ENCODE results near the gene DEUP1. TPM values are rescaled to one million over a fixed set of nuclear protein-coding genes. Genes with fewer than 3 reads are reported as not detected.
"Not testable (repeated sequence)": the region's sequence is repeated elsewhere in the genome, so short reads cannot be mapped to it uniquely, and the experiment has no call there.

DEUP1 gene
- total and polyA plus RNA-seq, 7 donors = 0.03 TPM; not detected in 6

DNA sequence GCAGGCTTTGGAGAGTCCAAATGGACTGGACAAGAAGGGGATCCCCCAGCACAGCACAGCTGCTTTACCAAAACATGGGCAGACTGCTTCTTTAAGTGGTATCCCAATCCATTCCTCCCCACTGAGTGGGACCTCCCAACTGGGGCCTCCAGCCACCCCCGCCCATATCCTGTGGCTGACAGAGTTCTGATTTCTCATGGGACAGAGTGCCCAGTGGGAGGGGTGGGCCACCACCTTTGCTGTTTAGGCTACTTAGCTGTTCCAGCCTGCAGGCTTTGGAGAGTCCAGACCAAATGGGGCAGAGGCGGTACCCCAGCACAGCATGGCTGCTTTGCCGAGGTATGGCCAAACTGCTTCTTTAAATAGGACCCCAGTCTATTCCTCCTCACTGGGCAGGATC is 26.9 kb upstream of the DEUP1 start:
- TF ChIP-seq POLR2A (IDR thresholded peaks at IDR 0.05) (no peak), POLR2AphosphoS5 (IDR thresholded peaks at IDR 0.05) (no peak), EP300 (IDR thresholded peaks at IDR 0.05) (no peak)
- TF ChIP-seq, protein P1, sequence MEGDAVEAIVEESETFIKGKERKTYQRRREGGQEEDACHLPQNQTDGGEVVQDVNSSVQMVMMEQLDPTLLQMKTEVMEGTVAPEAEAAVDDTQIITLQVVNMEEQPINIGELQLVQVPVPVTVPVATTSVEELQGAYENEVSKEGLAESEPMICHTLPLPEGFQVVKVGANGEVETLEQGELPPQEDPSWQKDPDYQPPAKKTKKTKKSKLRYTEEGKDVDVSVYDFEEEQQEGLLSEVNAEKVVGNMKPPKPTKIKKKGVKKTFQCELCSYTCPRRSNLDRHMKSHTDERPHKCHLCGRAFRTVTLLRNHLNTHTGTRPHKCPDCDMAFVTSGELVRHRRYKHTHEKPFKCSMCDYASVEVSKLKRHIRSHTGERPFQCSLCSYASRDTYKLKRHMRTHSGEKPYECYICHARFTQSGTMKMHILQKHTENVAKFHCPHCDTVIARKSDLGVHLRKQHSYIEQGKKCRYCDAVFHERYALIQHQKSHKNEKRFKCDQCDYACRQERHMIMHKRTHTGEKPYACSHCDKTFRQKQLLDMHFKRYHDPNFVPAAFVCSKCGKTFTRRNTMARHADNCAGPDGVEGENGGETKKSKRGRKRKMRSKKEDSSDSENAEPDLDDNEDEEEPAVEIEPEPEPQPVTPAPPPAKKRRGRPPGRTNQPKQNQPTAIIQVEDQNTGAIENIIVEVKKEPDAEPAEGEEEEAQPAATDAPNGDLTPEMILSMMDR (IDR thresholded peaks at IDR 0.05) = no peak
- H3K27me3 ChIP-seq = no peaks in the 10 kb centered on the region
- H3K9me3 ChIP-seq = peaks cover 0 to 2% (median 0%) of the 10 kb centered on the region in 4 donors
- H3K4me3 ChIP-seq = no peak overlapping the region
- WGBS, 2 donors = 89 to 97% methylated on average over 3 of the region's 3 CpGs
- intact Hi-C loops (cut with DNase I) = no loop called here
- no peaks in the 10 kb centered on the region for H3K4me1 ChIP-seq
- no peaks in the 10 kb centered on the region for H3K36me3 ChIP-seq
- DNase-seq = no peak
- no peak overlapping the region for H3K27ac ChIP-seq

DNA sequence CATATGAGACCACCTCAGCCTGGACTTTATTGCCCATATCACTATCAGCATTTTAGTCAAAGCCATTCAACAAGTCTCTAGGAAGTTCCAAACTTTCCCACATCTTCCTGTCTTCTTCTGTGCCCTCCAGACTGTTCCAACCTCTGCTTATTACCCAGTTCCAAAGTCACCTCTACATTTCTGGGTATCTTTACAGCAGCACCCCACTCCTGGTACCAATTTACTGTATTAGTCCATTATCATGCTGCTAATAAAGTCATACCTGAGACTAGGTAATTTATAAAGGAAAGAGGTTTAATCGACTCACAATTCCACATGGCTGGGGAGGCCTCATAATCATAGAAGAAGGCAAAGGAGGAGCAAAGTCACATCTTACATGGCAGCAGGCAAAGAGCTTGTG is 16.1 kb upstream of the DEUP1 start:
- H3K4me3 ChIP-seq; DNase-seq; H3K9me3 ChIP-seq; H3K4me1 ChIP-seq; H3K27me3 ChIP-seq; intact Hi-C loops (cut with DNase I); H3K36me3 ChIP-seq; H3K27ac ChIP-seq: not testable (repeated sequence)
- 93 to 94% methylated on average over 1 of the region's 1 CpG for WGBS, 2 donors

DNA sequence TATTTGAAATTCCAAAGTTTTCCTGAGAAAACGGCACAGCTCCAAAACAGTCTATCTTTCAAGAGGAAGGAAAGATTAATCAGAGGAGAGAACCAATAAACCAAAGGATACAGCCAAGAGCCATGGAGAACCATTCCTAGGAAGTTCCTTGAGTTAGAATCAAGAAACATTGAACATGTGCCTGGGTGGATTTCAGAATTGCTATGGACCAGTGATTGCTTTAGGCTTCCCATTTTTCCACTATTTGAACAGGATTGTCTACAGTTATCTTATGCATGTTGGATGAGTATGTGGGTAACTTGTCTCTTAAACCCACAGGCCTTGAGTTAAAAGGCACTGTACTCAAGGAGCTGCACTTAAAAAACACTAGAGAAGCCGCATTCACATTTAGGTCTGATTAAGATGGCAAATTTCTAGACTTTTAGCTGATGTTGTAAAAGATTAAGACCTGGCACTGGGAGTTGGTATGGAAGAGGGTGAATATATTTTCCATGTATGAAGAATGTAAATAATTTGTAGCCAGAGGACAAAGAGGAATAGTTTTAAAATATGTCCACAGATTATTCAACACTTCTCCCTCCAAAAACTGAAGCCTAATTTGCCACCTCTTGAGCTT is 11.2 kb upstream of the DEUP1 start:
- Histone ChIP-seq H3K9me3 (peaks cover 0 to 5% (median 2%) of the 10 kb centered on the region in 4 donors), H3K36me3 (no peaks in the 10 kb centered on the region), H3K27ac (no peak overlapping the region), H3K27me3 (no peaks in the 10 kb centered on the region), H3K4me3 (no peak overlapping the region), H3K4me1 (no peaks in the 10 kb centered on the region)
- 46 to 92% methylated on average over 2 of the region's 2 CpGs for WGBS, 2 donors
- no peak for DNase-seq
- TF ChIP-seq POLR2AphosphoS5 (IDR thresholded peaks at IDR 0.05) = no peak
- TF ChIP-seq, protein P1 (IDR thresholded peaks at IDR 0.05) = no peak
- TF ChIP-seq EP300 (IDR thresholded peaks at IDR 0.05) = no peak
- no peak for TF ChIP-seq POLR2A (IDR thresholded peaks at IDR 0.05)
- intact Hi-C loops (cut with DNase I) = no loop called here

DNA sequence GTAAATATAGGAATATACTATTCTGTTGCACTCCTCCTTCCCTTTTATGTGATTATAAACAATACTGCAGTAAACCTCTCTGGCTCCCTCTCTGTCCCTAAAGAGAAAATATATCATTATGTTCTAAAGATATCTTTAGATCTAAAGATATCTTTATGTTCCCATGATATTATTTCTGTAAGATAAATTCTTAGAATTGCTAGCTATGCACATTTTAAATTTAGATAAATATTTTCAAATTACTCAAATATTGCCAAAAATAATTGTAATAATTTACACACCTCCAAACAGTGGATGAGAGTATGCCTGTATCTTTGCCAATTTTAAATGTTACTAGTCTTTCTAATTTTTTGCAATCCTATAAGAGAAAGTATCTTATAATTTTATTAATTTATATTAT is 10.3 kb upstream of the DEUP1 start:
- Histone ChIP-seq H3K4me1 (no peaks in the 10 kb centered on the region), H3K27me3 (no peaks in the 10 kb centered on the region), H3K36me3 (no peaks in the 10 kb centered on the region), H3K27ac (no peak overlapping the region), H3K4me3 (no peak overlapping the region), H3K9me3 (peaks cover 0 to 5% (median 0%) of the 10 kb centered on the region in 4 donors)
- TF ChIP-seq EP300 (IDR thresholded peaks at IDR 0.05) (no peak), POLR2A (IDR thresholded peaks at IDR 0.05) (no peak), POLR2AphosphoS5 (IDR thresholded peaks at IDR 0.05) (no peak)
- TF ChIP-seq, protein P1 (IDR thresholded peaks at IDR 0.05) = no peak
- intact Hi-C loops (cut with DNase I) = no loop called here
- DNase-seq = no peak

DNA sequence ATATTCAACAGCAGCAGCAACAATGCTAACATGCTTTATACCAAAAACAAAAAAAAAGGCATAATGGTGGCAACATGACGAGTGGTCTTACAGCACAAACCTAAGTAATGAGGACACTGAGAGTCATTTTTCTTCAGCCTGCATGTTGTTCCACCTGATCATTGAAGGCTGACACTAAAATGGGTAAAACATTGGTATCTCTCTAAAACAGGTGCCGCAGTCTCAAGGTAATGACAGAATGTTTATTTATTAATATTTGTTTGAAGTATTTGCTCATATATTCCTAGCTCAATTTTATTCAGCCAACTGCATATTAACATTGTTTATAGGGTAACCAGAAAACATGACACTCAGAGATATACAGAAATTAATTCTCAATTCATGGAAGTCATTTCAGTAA is 8.3 kb upstream of the DEUP1 start:
- Histone ChIP-seq H3K4me3 (no peak overlapping the region), H3K36me3 (no peaks in the 10 kb centered on the region), H3K9me3 (peaks cover 0 to 5% (median 0%) of the 10 kb centered on the region in 4 donors), H3K4me1 (no peaks in the 10 kb centered on the region), H3K27ac (no peak overlapping the region), H3K27me3 (no peaks in the 10 kb centered on the region)
- WGBS, 2 donors = 89 to 94% methylated on average over 2 of the region's 2 CpGs
- DNase-seq = no peak
- no peak for TF ChIP-seq POLR2AphosphoS5 (IDR thresholded peaks at IDR 0.05)
- TF ChIP-seq, protein P1 (IDR thresholded peaks at IDR 0.05) = no peak
- intact Hi-C loops (cut with DNase I) = no loop called here

Data from sigmoid colon (tissue), 7 donors.